Measurements from ENCODE around the gene KRT27. TPM values are rescaled to one million over a fixed set of nuclear protein-coding genes. Genes with fewer than 3 reads are reported as not detected.

Gene KRT27
- total and polyA plus RNA-seq, 10 of the 15 experiments (the other 5 are each of a cell fraction or from before 2014, with no cell fraction given), result not detected

- TF ChIP-seq, protein P1, sequence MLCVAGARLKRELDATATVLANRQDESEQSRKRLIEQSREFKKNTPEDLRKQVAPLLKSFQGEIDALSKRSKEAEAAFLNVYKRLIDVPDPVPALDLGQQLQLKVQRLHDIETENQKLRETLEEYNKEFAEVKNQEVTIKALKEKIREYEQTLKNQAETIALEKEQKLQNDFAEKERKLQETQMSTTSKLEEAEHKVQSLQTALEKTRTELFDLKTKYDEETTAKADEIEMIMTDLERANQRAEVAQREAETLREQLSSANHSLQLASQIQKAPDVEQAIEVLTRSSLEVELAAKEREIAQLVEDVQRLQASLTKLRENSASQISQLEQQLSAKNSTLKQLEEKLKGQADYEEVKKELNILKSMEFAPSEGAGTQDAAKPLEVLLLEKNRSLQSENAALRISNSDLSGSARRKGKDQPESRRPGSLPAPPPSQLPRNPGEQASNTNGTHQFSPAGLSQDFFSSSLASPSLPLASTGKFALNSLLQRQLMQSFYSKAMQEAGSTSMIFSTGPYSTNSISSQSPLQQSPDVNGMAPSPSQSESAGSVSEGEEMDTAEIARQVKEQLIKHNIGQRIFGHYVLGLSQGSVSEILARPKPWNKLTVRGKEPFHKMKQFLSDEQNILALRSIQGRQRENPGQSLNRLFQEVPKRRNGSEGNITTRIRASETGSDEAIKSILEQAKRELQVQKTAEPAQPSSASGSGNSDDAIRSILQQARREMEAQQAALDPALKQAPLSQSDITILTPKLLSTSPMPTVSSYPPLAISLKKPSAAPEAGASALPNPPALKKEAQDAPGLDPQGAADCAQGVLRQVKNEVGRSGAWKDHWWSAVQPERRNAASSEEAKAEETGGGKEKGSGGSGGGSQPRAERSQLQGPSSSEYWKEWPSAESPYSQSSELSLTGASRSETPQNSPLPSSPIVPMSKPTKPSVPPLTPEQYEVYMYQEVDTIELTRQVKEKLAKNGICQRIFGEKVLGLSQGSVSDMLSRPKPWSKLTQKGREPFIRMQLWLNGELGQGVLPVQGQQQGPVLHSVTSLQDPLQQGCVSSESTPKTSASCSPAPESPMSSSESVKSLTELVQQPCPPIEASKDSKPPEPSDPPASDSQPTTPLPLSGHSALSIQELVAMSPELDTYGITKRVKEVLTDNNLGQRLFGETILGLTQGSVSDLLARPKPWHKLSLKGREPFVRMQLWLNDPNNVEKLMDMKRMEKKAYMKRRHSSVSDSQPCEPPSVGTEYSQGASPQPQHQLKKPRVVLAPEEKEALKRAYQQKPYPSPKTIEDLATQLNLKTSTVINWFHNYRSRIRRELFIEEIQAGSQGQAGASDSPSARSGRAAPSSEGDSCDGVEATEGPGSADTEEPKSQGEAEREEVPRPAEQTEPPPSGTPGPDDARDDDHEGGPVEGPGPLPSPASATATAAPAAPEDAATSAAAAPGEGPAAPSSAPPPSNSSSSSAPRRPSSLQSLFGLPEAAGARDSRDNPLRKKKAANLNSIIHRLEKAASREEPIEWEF (IDR thresholded peaks at IDR 0.05; ENCODE audit: insufficient replicate concordance, low read depth, low read length), result no peak
- TF ChIP-seq RUNX3 (IDR thresholded peaks at IDR 0.05; ENCODE audit: low read length), result peak; percentile 60; the same call in 1 of the 2 replicates
- TF ChIP-seq NR2C1 (IDR thresholded peaks at IDR 0.05), result no peak
- TF ChIP-seq NFYB (IDR thresholded peaks at IDR 0.05; ENCODE audit: insufficient read depth, low read depth, low read length), result 0 out of 2 replicates have a peak, but pooled peaks have one; percentile 4
- TF ChIP-seq ZZZ3 (IDR thresholded peaks at IDR 0.05; ENCODE audit: control insufficient read depth, insufficient read length, low read depth), result no peak
- TF ChIP-seq ZNF384 (IDR thresholded peaks at IDR 0.05; ENCODE audit: borderline replicate concordance, low read depth, low read length), result no peak
- no peak for TF ChIP-seq IRF4 (IDR thresholded peaks at IDR 0.05; ENCODE audit: low read depth, low read length)
- TF ChIP-seq BRCA1 (IDR thresholded peaks at IDR 0.05; ENCODE audit: low read depth, low read length), result no peak
- no peak for TF ChIP-seq IKZF1 (conservative IDR thresholded peaks at IDR 0.05)
- no peak for TF ChIP-seq SUZ12 (IDR thresholded peaks at IDR 0.05; ENCODE audit: unreplicated experiment)
- TF ChIP-seq NR2C2 (IDR thresholded peaks at IDR 0.05; ENCODE audit: borderline replicate concordance, control insufficient read depth, insufficient read length, low read depth), result no peak
- TF ChIP-seq, protein P2, sequence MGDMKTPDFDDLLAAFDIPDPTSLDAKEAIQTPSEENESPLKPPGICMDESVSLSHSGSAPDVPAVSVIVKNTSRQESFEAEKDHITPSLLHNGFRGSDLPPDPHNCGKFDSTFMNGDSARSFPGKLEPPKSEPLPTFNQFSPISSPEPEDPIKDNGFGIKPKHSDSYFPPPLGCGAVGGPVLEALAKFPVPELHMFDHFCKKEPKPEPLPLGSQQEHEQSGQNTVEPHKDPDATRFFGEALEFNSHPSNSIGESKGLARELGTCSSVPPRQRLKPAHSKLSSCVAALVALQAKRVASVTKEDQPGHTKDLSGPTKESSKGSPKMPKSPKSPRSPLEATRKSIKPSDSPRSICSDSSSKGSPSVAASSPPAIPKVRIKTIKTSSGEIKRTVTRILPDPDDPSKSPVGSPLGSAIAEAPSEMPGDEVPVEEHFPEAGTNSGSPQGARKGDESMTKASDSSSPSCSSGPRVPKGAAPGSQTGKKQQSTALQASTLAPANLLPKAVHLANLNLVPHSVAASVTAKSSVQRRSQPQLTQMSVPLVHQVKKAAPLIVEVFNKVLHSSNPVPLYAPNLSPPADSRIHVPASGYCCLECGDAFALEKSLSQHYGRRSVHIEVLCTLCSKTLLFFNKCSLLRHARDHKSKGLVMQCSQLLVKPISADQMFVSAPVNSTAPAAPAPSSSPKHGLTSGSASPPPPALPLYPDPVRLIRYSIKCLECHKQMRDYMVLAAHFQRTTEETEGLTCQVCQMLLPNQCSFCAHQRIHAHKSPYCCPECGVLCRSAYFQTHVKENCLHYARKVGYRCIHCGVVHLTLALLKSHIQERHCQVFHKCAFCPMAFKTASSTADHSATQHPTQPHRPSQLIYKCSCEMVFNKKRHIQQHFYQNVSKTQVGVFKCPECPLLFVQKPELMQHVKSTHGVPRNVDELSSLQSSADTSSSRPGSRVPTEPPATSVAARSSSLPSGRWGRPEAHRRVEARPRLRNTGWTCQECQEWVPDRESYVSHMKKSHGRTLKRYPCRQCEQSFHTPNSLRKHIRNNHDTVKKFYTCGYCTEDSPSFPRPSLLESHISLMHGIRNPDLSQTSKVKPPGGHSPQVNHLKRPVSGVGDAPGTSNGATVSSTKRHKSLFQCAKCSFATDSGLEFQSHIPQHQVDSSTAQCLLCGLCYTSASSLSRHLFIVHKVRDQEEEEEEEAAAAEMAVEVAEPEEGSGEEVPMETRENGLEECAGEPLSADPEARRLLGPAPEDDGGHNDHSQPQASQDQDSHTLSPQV (IDR thresholded peaks at IDR 0.05), result no peak
- TF ChIP-seq PAX5 (IDR thresholded peaks at IDR 0.05; ENCODE audit: borderline replicate concordance, low read depth, low read length), result no peak
- TF ChIP-seq CBFB (IDR thresholded peaks at IDR 0.05; ENCODE audit: low read depth), result no peak
- no peak for TF ChIP-seq SMAD5 (IDR thresholded peaks at IDR 0.05; ENCODE audit: low read depth)
- TF ChIP-seq CEBPB (IDR thresholded peaks at IDR 0.05; ENCODE audit: borderline replicate concordance in 1 of 2, low read depth in 2 of 2, low read length in 2 of 2), result no peak
- no peak for TF ChIP-seq ASH2L (IDR thresholded peaks at IDR 0.05; ENCODE audit: borderline replicate concordance, low read depth)
- TF ChIP-seq CTCF (IDR thresholded peaks at IDR 0.05 in 2 of 3, conservative IDR thresholded peaks at IDR 0.05 in 1 of 3; ENCODE audit: control insufficient read depth in 2 of 3, extremely low read depth in 1 of 3, insufficient read depth in 1 of 3, low read depth in 3 of 3, low read length in 3 of 3), result no peak
- TF ChIP-seq SMAD1 (IDR thresholded peaks at IDR 0.05; ENCODE audit: low read depth, partially characterized antibody), result no peak
Observed at GRCh38 chr17:40827746-40828453, 45.5 kb upstream of the KRT27 start (continued).

Data from GM12878 (cell line).